Measurements from ENCODE around the gene AKAP6.
"Not testable (repeated sequence)": the region's sequence is repeated elsewhere in the genome, so short reads cannot be mapped to it uniquely, and the experiment has no call there.

The AKAP6 gene

GRCh38 chr14:32546246-32546645 lies 217.1 kb downstream of the AKAP6 start:
- DNase-seq: no peak

- no peak for DNase-seq
Measured at GRCh38 chr14:32552766-32553165, 223.7 kb downstream of the AKAP6 start.

GRCh38 chr14:32559048-32559447 lies 229.9 kb downstream of the AKAP6 start:
- no peak for DNase-seq

GRCh38 chr14:32559590-32559989 lies 230.5 kb downstream of the AKAP6 start:
- no peak for DNase-seq

GRCh38 chr14:32560209-32560857 lies 231.2 kb downstream of the AKAP6 start:
- DNase-seq: peak; percentile 13 to 56

- peak in 1 of 2 experiments; percentile 7 for DNase-seq
Measured at GRCh38 chr14:32561520-32561919, 232.4 kb downstream of the AKAP6 start.

- no peak for DNase-seq
Measured at GRCh38 chr14:32564596-32564995, 235.5 kb downstream of the AKAP6 start.

- no peak for DNase-seq
Measured at GRCh38 chr14:32565256-32565655, 236.2 kb downstream of the AKAP6 start.

GRCh38 chr14:32567543-32568384 lies 238.7 kb downstream of the AKAP6 start:
- no peak for DNase-seq

GRCh38 chr14:32571551-32571950 lies 242.5 kb downstream of the AKAP6 start:
- DNase-seq: no peak

GRCh38 chr14:32571995-32572866 lies 243.1 kb downstream of the AKAP6 start:
- DNase-seq: no peak

- no peak for DNase-seq
Measured at GRCh38 chr14:32572867-32573150, 243.7 kb downstream of the AKAP6 start.

- no peak for DNase-seq
Measured at GRCh38 chr14:32574269-32574668, 245.2 kb downstream of the AKAP6 start.

GRCh38 chr14:32576088-32576795 lies 247.1 kb downstream of the AKAP6 start:
- DNase-seq: peak; percentile 8 to 45

GRCh38 chr14:32576977-32577376 lies 247.9 kb downstream of the AKAP6 start:
- DNase-seq: no peak

GRCh38 chr14:32578181-32578580 lies 249.1 kb downstream of the AKAP6 start:
- no peak for DNase-seq

GRCh38 chr14:32583427-32583826 lies 254.3 kb downstream of the AKAP6 start:
- DNase-seq: not testable (repeated sequence)

GRCh38 chr14:32584079-32584478 lies 255.0 kb downstream of the AKAP6 start:
- no peak for DNase-seq

- no peak for DNase-seq
Measured at GRCh38 chr14:32587461-32587860, 258.4 kb downstream of the AKAP6 start.

GRCh38 chr14:32588448-32589320 lies 259.6 kb downstream of the AKAP6 start:
- no peak for DNase-seq

- no peak for DNase-seq
Measured at GRCh38 chr14:32590157-32590556, 261.1 kb downstream of the AKAP6 start.
